ENCODE measurements around the gene FAM98C.

Gene FAM98C

DNA sequence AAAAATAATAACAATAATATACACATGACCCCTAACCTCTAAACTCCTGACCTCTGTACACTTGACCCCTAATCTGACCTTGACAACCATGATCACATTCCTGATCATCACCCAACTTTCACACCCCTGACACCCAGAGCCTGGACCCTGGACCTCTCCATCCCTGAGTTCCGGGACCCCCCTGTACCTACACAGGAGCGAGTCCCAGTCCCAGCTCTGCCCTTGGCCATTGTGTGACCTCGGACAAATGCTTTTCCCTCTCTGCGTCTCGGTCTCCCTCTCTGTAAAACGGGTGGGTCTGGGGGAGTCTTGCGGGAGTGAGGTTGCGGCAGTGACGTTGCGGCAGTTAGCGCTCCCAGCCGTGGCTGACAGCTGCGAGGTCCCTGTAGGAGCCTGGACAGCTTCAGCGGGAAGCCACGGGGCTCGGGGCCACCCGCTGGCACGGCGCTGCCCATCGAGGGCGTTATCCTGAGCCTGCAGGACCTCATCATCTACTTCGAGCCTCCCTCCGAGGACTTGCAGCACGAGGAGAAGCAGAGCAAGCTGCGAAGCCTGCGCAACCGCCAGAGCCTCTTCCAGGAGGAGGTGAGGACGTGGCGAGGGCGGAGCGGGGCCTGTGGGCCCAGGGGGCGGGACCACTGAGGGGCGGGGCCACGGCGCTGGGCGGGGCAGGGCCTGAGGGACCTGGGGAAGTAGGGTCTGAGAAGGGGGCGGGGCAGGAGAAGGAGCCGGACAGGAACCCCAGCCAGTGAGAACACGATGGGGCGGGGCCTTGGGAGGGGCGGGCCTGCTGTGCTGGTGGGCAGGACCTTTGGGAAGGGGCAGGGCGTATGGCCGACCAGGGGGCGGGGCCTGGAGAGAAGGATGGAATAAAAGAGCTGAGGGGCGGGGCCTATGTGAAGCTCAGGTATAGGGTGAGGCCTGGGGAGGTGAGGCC, 49.8 kb downstream of the FAM98C start:
- peak; percentile 61 for DNase-seq
- Histone ChIP-seq H3K27ac (no peak overlapping the region), H3K9me3 (ENCODE audit: severe bottlenecking) (no peaks in the 10 kb centered on the region), H3K27me3 (ENCODE audit: insufficient read depth, low read depth, severe bottlenecking) (no peaks in the 10 kb centered on the region), H3K4me3 (ENCODE audit: low read depth, low read length) (no peak overlapping the region), H3K36me3 (no peaks in the 10 kb centered on the region)
- TF ChIP-seq, protein P1, sequence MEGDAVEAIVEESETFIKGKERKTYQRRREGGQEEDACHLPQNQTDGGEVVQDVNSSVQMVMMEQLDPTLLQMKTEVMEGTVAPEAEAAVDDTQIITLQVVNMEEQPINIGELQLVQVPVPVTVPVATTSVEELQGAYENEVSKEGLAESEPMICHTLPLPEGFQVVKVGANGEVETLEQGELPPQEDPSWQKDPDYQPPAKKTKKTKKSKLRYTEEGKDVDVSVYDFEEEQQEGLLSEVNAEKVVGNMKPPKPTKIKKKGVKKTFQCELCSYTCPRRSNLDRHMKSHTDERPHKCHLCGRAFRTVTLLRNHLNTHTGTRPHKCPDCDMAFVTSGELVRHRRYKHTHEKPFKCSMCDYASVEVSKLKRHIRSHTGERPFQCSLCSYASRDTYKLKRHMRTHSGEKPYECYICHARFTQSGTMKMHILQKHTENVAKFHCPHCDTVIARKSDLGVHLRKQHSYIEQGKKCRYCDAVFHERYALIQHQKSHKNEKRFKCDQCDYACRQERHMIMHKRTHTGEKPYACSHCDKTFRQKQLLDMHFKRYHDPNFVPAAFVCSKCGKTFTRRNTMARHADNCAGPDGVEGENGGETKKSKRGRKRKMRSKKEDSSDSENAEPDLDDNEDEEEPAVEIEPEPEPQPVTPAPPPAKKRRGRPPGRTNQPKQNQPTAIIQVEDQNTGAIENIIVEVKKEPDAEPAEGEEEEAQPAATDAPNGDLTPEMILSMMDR (IDR thresholded peaks at IDR 0.05; ENCODE audit: low read depth, low read length), result no peak

DNA sequence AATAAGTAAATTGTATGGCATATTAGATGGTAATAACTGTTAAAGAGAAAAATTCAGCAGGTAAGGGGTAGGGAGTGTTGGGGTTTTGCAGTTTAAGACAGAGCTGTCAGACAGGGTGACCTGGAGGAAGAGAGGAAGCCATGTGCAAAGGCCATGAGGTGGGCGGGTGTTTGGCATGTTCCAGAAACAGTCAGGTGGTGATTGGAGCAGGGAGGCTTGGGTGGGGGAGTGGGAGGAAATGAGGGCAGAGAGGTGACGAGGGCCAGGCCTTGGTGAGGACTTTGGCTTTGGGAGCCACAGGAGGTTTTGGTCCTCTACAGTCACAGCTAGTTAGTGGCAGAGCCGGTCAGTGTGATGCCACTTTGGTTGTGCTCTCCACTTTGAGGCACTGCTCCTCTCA, 50.7 kb downstream of the FAM98C start:
- Histone ChIP-seq H3K4me3 (ENCODE audit: low read depth, low read length) (no peak overlapping the region), H3K36me3 (no peaks in the 10 kb centered on the region), H3K9me3 (ENCODE audit: severe bottlenecking) (no peaks in the 10 kb centered on the region), H3K27ac (no peak overlapping the region), H3K27me3 (ENCODE audit: insufficient read depth, low read depth, severe bottlenecking) (no peaks in the 10 kb centered on the region)
- TF ChIP-seq, protein P1 (IDR thresholded peaks at IDR 0.05; ENCODE audit: low read depth, low read length), result no peak
- no peak for DNase-seq

DNA sequence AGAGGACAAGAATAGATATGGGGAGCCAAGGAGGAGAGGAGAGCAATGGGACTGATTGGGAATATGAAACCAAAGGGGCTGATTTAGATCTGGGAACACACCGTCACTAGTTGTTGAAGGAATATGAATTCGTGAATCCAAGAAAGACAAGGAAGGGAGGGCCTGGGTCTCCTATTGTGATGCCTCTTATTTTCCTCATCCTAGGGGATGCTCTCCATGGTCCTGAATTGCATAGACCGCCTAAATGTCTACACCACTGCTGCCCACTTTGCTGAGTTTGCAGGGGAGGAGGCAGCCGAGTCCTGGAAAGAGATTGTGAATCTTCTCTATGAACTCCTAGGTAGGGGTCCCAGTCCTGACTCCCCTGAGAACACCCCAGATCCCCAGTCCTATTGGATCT, 52.1 kb downstream of the FAM98C start:
- no peak for DNase-seq
- TF ChIP-seq, protein P1 (IDR thresholded peaks at IDR 0.05; ENCODE audit: low read depth, low read length), result no peak
- no peak overlapping the region for H3K27ac ChIP-seq

DNA sequence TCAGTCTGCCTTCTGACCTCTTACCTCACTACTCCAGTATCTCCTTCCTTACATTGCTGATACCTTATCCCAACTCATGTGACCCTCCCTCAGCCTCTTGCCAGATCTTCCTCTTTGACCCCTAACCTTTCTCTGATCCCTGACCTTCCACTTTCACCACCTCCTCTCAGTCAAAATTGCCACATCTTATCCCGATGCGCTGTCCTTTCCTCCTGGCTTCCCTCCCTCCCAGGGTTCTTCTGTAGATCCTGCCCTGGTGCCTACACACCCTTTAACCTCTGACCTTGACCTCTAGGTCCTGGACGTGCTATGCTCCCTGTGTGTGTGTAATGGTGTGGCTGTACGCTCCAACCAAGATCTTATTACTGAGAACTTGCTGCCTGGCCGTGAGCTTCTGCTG, 54.3 kb downstream of the FAM98C start:
- TF ChIP-seq, protein P1 (IDR thresholded peaks at IDR 0.05; ENCODE audit: low read depth, low read length), result no peak
- Histone ChIP-seq H3K36me3 (no peaks in the 10 kb centered on the region), H3K4me3 (ENCODE audit: low read depth, low read length) (no peak overlapping the region), H3K27ac (no peak overlapping the region), H3K9me3 (ENCODE audit: severe bottlenecking) (no peaks in the 10 kb centered on the region), H3K27me3 (ENCODE audit: insufficient read depth, low read depth, severe bottlenecking) (no peaks in the 10 kb centered on the region)
- DNase-seq, result no peak

More for the DNA sequence above, 52.1 kb downstream of the FAM98C start:
- Histone ChIP-seq H3K4me3 (ENCODE audit: low read depth, low read length) (no peak overlapping the region), H3K27me3 (ENCODE audit: insufficient read depth, low read depth, severe bottlenecking) (no peaks in the 10 kb centered on the region), H3K9me3 (ENCODE audit: severe bottlenecking) (no peaks in the 10 kb centered on the region), H3K36me3 (no peaks in the 10 kb centered on the region)

DNA sequence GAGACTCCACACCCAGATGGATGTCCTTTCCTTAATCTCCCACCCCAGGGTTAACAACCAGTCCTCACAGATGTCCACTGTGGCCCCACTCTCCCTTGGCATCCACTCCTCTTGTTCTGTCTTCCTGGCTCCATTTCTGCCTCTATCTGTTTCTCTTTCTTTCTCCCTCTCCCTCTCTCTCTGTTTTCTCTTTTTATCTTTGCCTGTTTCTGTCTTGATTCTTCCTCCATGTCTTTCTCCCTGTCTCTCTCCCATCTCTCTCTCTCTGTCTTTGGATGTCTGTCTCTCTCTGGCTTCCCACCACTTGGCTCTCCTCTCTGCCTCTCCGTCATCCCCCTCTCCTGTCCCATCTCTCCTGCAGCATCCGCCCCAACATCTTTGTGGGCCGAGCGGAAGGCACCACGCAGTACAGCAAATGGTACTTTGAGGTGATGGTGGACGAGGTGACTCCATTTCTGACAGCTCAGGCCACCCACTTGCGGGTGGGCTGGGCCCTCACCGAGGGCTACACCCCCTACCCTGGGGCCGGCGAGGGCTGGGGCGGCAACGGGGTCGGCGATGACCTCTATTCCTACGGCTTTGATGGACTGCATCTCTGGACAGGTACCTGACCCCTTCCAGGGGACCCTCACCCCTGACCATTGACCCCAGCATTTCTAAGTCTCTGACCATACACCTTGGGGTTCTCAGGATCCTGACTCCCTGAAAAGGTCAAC, 55.0 kb downstream of the FAM98C start:
- Histone ChIP-seq H3K36me3 (no peaks in the 10 kb centered on the region), H3K27me3 (ENCODE audit: insufficient read depth, low read depth, severe bottlenecking) (no peaks in the 10 kb centered on the region), H3K27ac (no peak overlapping the region)

More for the DNA sequence above, 55.0 kb downstream of the FAM98C start:
- H3K4me3 ChIP-seq (ENCODE audit: low read depth, low read length), result no peak overlapping the region
- TF ChIP-seq, protein P1 (IDR thresholded peaks at IDR 0.05; ENCODE audit: low read depth, low read length), result no peak
- H3K9me3 ChIP-seq (ENCODE audit: severe bottlenecking), result no peaks in the 10 kb centered on the region
- no peak for DNase-seq

Data from WERI-Rb-1 (cell line).